H1 (cell line): ENCODE data around the gene PLEKHO1. TPM values are rescaled to one million over a fixed set of nuclear protein-coding genes. Genes with fewer than 3 reads are reported as not detected.

Experiments
- CTCF ChIA-PET: fragments of 300-600 bp; sonication (Branson Sonifier 250); formaldehyde crosslinking; loops from one replicate; lab custom pipeline; 2021; ENCODE audit not compliant: partially characterized antibody; lab: Charles Lee
- POLR2A ChIA-PET: fragments of 300-600 bp; sonication (Branson Sonifier 250); formaldehyde crosslinking; loops from one replicate; lab custom pipeline; 2021; ENCODE audit warnings: inconsistent platforms; ENCODE audit not compliant: partially characterized antibody; lab: Charles Lee
- DNase-seq, 2 experiments: peaks; one replicate each; pipeline versions ENCODE4 v3.0.0 to v3.0.0-alpha.2; 2010 to 2022; ENCODE audit warnings: low spot score in 2 of 2, low read depth in 1 of 2, mixed read lengths in 1 of 2
- FAIRE-seq: peaks from 2 replicates; lab custom pipeline; 2011; peaks lifted over from hg19 to GRCh38; lab: Jason Lieb, UNC
- H2AFZ ChIP-seq: 2 replicates; pipeline ENCODE4 v1.8.1; 2012; ENCODE audit warnings: low read length, inconsistent platforms
- H2AK5ac ChIP-seq: 2 replicates; pipeline ENCODE4 v1.6.1; 2013; ENCODE audit warnings: low read depth, low read length
- H2BK120ac ChIP-seq: replicated peaks from 2 replicates; pipeline ENCODE3; 2013; ENCODE audit warnings: low read depth, low read length, inconsistent platforms
- H2BK12ac ChIP-seq: 2 replicates; pipeline ENCODE4 v1.6.1; 2013; ENCODE audit warnings: low read depth, low read length
- H2BK15ac ChIP-seq: 2 replicates; pipeline ENCODE4 v1.6.1; 2013; ENCODE audit warnings: low read length
- H2BK20ac ChIP-seq: 2 replicates; pipeline ENCODE4 v1.6.1; 2013; ENCODE audit warnings: low read length
- H2BK5ac ChIP-seq: 2 replicates; pipeline ENCODE4 v1.6.1; 2013; ENCODE audit warnings: low read depth, low read length
- H3K14ac ChIP-seq: 2 replicates; pipeline ENCODE4 v1.6.1; 2013; ENCODE audit warnings: inconsistent platforms; ENCODE audit not compliant: insufficient read length
- H3K18ac ChIP-seq: 2 replicates; pipeline ENCODE4 v1.6.1; 2013; ENCODE audit warnings: low read length; ENCODE audit errors: extremely low read depth
- H3K23ac ChIP-seq: 2 replicates; pipeline ENCODE4 v1.6.1; 2013; ENCODE audit warnings: inconsistent platforms; ENCODE audit not compliant: insufficient read length
- H3K23me2 ChIP-seq: 2 replicates; pipeline ENCODE4 v1.6.1; 2013; ENCODE audit warnings: low read depth, low read length
- H3K27ac ChIP-seq: 2 replicates; pipeline ENCODE4 v1.6.1; 2011; ENCODE audit warnings: low read depth, low read length, inconsistent platforms
- H3K27me3 ChIP-seq, 4 experiments: replicated peaks in 1 of 4; 1 replicate in 1 of 4; 2 replicates in 3 of 4; pipeline versions ENCODE4 v1.6.1 to v1.8.1; 2011 to 2013; ENCODE audit warnings: low read length in 3 of 4, mild to moderate bottlenecking in 3 of 4, inconsistent platforms in 2 of 4, mixed read lengths in 2 of 4, moderate library complexity in 1 of 4; ENCODE audit not compliant: control insufficient read depth in 3 of 4, insufficient read depth in 3 of 4; ENCODE audit errors: extremely low read depth in 1 of 4
- H3K36me3 ChIP-seq, 4 experiments: 2 replicates each; pipeline versions ENCODE4 v1.6.1 to v1.8.1; 2011 to 2013; ENCODE audit warnings: mild to moderate bottlenecking in 4 of 4, low read length in 3 of 4, moderate library complexity in 2 of 4, control low read depth in 1 of 4, inconsistent platforms in 1 of 4; ENCODE audit not compliant: insufficient read depth in 4 of 4, control insufficient read depth in 2 of 4
- H3K4ac ChIP-seq: replicated peaks from 2 replicates; pipeline ENCODE3; 2013; ENCODE audit warnings: low read length, low read depth, mixed read lengths, inconsistent platforms; ENCODE audit not compliant: insufficient read length
- H3K4me1 ChIP-seq, 4 experiments: replicated peaks in 1 of 4; 1 replicate in 1 of 4; 2 replicates in 3 of 4; pipeline versions ENCODE4 v1.6.1 to v1.8.1; 2011 to 2013; ENCODE audit warnings: low read length in 3 of 4, inconsistent platforms in 2 of 4, mixed read lengths in 1 of 4; ENCODE audit not compliant: insufficient read depth in 4 of 4, control insufficient read depth in 3 of 4
- H3K4me2 ChIP-seq, 2 experiments: 2 replicates each; pipeline versions ENCODE4 v1.6.1 to v1.8.1; 2011 to 2013; ENCODE audit warnings: low read depth in 2 of 2, low read length in 2 of 2, control low read depth in 1 of 2, inconsistent platforms in 1 of 2, mild to moderate bottlenecking in 1 of 2; ENCODE audit not compliant: insufficient read depth in 1 of 2
- H3K4me3 ChIP-seq, 4 experiments: fragments of 200-600, 300-600 bp in 1 of 4; sonication (generic), shearing (Covaris generic), sonication (Bioruptor Twin) in 1 of 4; 2 replicates each; pipeline versions ENCODE4 v1.5.1 to v1.8.1; 2011 to 2016; ENCODE audit warnings: low read length in 4 of 4, low read depth in 3 of 4, control low read depth in 2 of 4, inconsistent platforms in 2 of 4, mild to moderate bottlenecking in 2 of 4, mixed read lengths in 1 of 4, moderate library complexity in 1 of 4; ENCODE audit not compliant: insufficient read depth in 2 of 4; ENCODE audit errors: extremely low read depth in 1 of 4
- H3K56ac ChIP-seq: replicated peaks from 2 replicates; pipeline ENCODE3; 2013; ENCODE audit warnings: low read depth, mild to moderate bottlenecking, mixed read lengths, low read length, inconsistent platforms; ENCODE audit not compliant: insufficient read length
- H3K79me1 ChIP-seq: 2 replicates; pipeline ENCODE4 v1.6.1; 2013; ENCODE audit warnings: low read depth, low read length, control low read depth
- H3K79me2 ChIP-seq, 2 experiments: 2 replicates each; pipeline versions ENCODE4 v1.6.1 to v1.8.1; 2012 to 2013; ENCODE audit warnings: low read length in 2 of 2, mild to moderate bottlenecking in 2 of 2, inconsistent platforms in 1 of 2; ENCODE audit not compliant: insufficient read depth in 2 of 2, control insufficient read depth in 1 of 2
- H3K9ac ChIP-seq, 4 experiments: replicated peaks in 1 of 4; 1 replicate in 1 of 4; 2 replicates in 3 of 4; pipeline versions ENCODE4 v1.6.1 to v1.8.1; 2011 to 2013; ENCODE audit warnings: low read depth in 3 of 4, low read length in 3 of 4, control low read depth in 2 of 4, mild to moderate bottlenecking in 2 of 4, moderate library complexity in 2 of 4, inconsistent platforms in 1 of 4; ENCODE audit errors: extremely low read depth in 1 of 4
- H3K9me3 ChIP-seq, 2 experiments: 2 replicates each; pipeline versions ENCODE4 v1.6.1 to v1.8.1; 2012 to 2013; ENCODE audit warnings: mild to moderate bottlenecking in 2 of 2, moderate library complexity in 2 of 2, control low read depth in 1 of 2, inconsistent platforms in 1 of 2, low read depth in 1 of 2, low read length in 1 of 2, mixed read lengths in 1 of 2; ENCODE audit not compliant: insufficient read depth in 2 of 2
- H4K20me1 ChIP-seq, 2 experiments: replicated peaks in 1 of 2; 2 replicates each; pipeline versions ENCODE3 to v1.8.1; 2011 to 2013; ENCODE audit warnings: inconsistent platforms in 2 of 2, low read length in 2 of 2, mild to moderate bottlenecking in 1 of 2; ENCODE audit not compliant: insufficient read depth in 2 of 2, control insufficient read depth in 1 of 2
- H4K5ac ChIP-seq: 2 replicates; pipeline ENCODE4 v1.6.1; 2013; ENCODE audit warnings: low read length, low read depth, mixed read lengths, inconsistent platforms; ENCODE audit not compliant: insufficient read length
- H4K8ac ChIP-seq: 2 replicates; pipeline ENCODE4 v1.8.0; 2013; ENCODE audit warnings: mild to moderate bottlenecking, moderate library complexity, low read length, inconsistent platforms; ENCODE audit not compliant: insufficient read depth; ENCODE audit errors: extremely low read depth
- H4K91ac ChIP-seq: replicated peaks from 2 replicates; pipeline ENCODE3; 2013; ENCODE audit warnings: low read length, mixed read lengths, inconsistent platforms; ENCODE audit not compliant: insufficient read length
- RNF2 ChIP-seq: fragments of 200-900, 300-1000 bp; sonication (generic); IDR thresholded peaks from 2 replicates; pipeline ENCODE4 v1.7.1; 2016; ENCODE audit warnings: borderline replicate concordance, low read depth, mild to moderate bottlenecking, antibody characterized with exemption, low read length; ENCODE audit not compliant: poor library complexity, severe bottlenecking; ENCODE audit errors: missing control alignments
- SUZ12 ChIP-seq: fragments of 200-600 bp; sonication (generic); IDR thresholded peaks from 2 replicates; pipeline ENCODE4 v1.6.1; 2012; ENCODE audit warnings: mild to moderate bottlenecking, inconsistent platforms, low read length, moderate library complexity, mixed read lengths
- WGBS, 2 experiments: shearing (Covaris generic) in 1 of 2; methylation state at CpG; one replicate each; pipeline versions ENCODE4 v1.1.6 to v1.1.7; 2013 to 2015; ENCODE audit warnings: low lambda C conversion rate in 2 of 2, mixed read lengths in 2 of 2, inconsistent platforms in 1 of 2, low coverage in 1 of 2, missing lambda C conversion rate in 1 of 2; ENCODE audit not compliant: insufficient replicate concordance in 2 of 2, insufficient coverage in 1 of 2, insufficient read length in 1 of 2; ENCODE audit errors: extremely low coverage in 1 of 2, missing lambda C conversion rate in 1 of 2; 5-methylcytosine and 5-hydroxymethylcytosine counted together
- polyA plus RNA-seq, 7 experiments: library from polyadenylated mRNA; depleted of rRNA in 3 of 7; stranded (reverse) in 5 of 7; unstranded in 2 of 7; fragments of >200 nt in 5 of 7; fragments of 200-250 nt in 2 of 7; gene quantifications; 1 replicate in 5 of 7; 2 replicates in 1 of 7; 4 replicates in 1 of 7; pipeline versions ENCODE4 v1.2.1 to v1.2.3, GENCODE V29; 2011 to 2013; ENCODE audit warnings: missing spikeins in 2 of 7, mixed read lengths in 2 of 7
- total RNA-seq: library from RNA; stranded (reverse); fragmentation: NEBNext Ultra II Directional; extraction: Animal tissue kit (Norgen Biotek cat#: 25700); gene quantifications from 2 replicates; pipeline ENCODE4 v1.2.1, GENCODE V29; 2021

Gene PLEKHO1
- total and polyA plus RNA-seq, 2 of the 8 experiments (the other 6 are each of a cell fraction or from before 2014, with no cell fraction given), result 23.2 to 37.0 TPM

- H4K20me1 ChIP-seq, result no peaks in the 10 kb centered on the region
- no peak overlapping the region for H3K27ac ChIP-seq
- no peaks in the 10 kb centered on the region for H3K36me3 ChIP-seq
- POLR2A ChIA-PET, result no interaction called here
- H3K4me2 ChIP-seq, result no peak overlapping the region
- 86% methylated on average over 5 of the region's 5 CpGs; no CpG with 5 or more reads in 1 of the 2 experiments for WGBS, 2 experiments
- H3K79me1 ChIP-seq, result no peaks in the 10 kb centered on the region
- peaks cover 1% of the 10 kb centered on the region; the same call in 1 of the 2 replicates for H3K23me2 ChIP-seq
- H3K27me3 ChIP-seq, result no peaks in the 10 kb centered on the region
- H3K9ac ChIP-seq, result no peak overlapping the region
- no peak overlapping the region for H2BK120ac ChIP-seq
- no peak for FAIRE-seq
- H4K5ac ChIP-seq, result no peak overlapping the region
- no peak overlapping the region for H2BK12ac ChIP-seq
- no peak overlapping the region for H3K56ac ChIP-seq
- CTCF ChIA-PET, result no interaction called here
- no peak overlapping the region for H2BK15ac ChIP-seq
- no peak overlapping the region for H3K14ac ChIP-seq
- no peak overlapping the region for H2BK5ac ChIP-seq
- H2AK5ac ChIP-seq, result no peak overlapping the region
- H2AFZ ChIP-seq, result no peak overlapping the region
- H3K23ac ChIP-seq, result no peak overlapping the region
- no peaks in the 10 kb centered on the region for H3K79me2 ChIP-seq
- H3K4me3 ChIP-seq, result no peak overlapping the region
- H3K9me3 ChIP-seq, result no peaks in the 10 kb centered on the region
- no peak overlapping the region for H3K18ac ChIP-seq
- no peaks in the 10 kb centered on the region for H3K4me1 ChIP-seq
- H4K8ac ChIP-seq, result no peak overlapping the region
- no peak overlapping the region for H3K4ac ChIP-seq
- no peak overlapping the region for H4K91ac ChIP-seq
- DNase-seq, result no peak
- no peak overlapping the region for H2BK20ac ChIP-seq
- no peak for TF ChIP-seq SUZ12
- no peak for TF ChIP-seq RNF2
These were observed 11.7 kb upstream of the PLEKHO1 start for GRCh38 chr1:150138044-150138443.
